NCI-H446 (cell line): ENCODE data around the gene RNASE13.
A peak's percentile ranks its signal among the peaks of the same experiment; 100 is the strongest.
"Not testable (repeated sequence)": the region's sequence is repeated elsewhere in the genome, so short reads cannot be mapped to it uniquely, and the experiment has no call there.

Source experiments
- DNase-seq, 2 experiments: peaks; one replicate each; lab custom pipeline; 2025; lab: John Stamatoyannopoulos, UW

RNASE13 gene

DNA sequence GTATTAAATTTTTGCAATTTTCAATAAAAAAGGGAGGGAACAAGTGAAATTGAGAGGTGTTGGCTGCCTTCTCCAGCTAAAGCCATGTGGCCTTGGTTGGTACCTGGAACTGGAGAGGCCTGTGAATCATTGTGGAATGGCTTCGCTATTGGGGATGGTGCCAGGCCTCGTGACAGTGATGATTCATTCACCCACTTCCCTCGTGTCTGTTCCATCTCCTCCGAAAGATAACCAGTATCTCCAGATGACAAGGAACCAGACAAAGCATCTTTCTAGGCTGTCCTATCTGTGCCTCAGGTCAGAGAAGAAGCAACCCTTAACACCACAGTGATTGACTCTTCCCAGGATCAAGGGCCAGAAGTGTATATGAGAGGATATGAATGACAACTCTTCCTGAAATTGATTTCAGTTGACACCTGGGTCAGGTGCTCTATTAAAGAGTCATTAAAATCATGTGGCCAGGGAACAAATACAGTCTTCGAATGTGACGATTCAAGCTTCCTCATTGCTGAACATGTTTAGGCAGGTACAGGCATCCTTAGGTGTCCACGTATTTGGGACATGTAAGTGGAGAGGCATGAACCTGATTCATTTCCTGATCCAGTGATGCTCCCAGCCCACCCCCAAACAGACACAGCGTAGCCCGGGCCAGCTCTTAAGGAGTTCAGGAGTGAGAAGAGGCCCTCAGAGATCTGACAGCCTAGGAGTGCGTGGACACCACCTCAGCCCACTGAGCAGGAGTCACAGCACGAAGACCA, 7.2 kb upstream of the RNASE13 start, which contains the start of gene RNASE7:
Gene RNASE7, plus strand, starts transcription at position 687 of the 758 bp plus-strand sequence. CDS start 631 bp downstream, outside the sequence.
- DNase-seq = no peak

DNA sequence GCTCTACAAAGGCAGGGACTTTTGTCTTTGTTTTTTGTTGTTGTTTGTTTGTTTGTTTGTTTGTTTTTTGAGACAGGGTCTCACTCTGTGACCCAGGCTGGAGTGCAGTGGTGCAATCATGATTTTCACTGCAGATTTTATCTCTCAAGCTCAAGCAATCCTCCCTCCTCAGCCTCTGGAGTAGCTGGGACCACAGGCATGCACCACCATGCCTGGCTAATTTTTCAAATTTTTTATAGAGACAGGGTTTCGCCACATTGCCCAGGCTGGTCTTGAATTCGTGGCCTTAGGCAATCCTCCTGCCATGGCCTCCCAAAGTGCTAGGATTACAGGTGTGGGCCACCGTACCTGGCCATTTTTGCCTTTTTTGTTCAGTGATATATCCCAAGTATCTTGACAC, 6.3 kb upstream of the RNASE13 start:
- not testable (repeated sequence) for DNase-seq

DNA sequence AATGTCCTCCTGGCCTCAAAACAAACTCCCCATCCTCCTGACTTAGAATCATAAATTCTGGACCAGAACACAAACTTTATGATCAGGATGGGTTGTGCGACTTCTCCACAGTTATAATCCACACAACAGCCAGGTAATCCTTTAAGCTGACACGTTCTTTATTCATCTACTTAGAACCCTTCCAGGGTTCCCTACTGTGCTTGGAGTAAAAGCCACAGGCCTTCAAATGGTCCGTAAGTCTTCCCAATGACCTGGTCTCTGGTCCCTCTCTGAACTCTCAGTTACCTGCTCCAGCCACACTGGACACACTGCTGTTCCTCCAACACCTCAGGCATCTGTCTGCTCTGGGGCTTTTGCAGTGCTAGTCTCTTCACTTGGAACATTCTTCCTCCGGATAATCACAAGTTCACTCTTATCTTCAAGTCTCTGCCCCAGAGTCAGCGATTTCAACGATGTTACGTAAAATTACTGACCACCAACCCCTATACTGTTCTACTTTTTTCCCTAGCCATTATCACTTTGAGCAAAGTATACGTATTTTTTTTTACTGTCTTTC, 5.8 kb upstream of the RNASE13 start:
- DNase-seq = no peak

DNA sequence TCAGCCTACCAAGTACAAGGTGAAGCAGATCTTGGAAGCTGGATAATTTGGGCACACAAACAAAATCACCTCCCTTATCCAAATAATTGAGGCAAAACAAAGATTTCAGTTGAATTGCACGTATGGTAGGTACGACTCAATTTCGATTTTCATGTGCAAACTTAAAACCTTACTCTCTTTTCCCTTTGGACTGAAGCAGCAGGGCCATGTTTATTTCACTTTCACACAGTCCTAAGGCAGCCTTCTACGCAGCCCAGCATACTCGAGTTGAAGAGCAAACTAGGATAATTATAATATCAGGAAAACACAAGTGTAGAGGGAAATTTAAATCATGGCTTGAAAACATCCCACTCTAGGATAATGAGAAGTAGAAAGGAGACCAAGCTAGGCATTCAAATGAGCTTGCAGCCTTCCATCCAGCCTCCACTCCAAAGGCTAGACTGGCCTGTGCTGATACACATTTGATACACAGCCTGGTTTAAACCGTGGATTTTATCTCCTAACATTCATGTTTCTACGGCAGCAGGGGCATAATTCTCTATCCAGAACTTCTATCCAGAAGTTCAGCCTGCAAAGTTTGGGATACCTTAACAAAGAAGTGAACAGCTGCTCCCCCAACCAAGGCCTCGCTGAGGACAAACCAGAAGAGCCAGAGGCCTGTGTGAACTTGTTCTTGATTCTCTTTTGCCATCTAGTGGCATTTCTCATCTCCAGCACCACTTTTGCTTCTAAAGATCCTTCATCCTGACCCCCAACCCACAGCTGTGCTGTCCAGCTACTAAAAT, 5.2 kb upstream of the RNASE13 start:
- DNase-seq = peak; percentile 19 to 66

DNA sequence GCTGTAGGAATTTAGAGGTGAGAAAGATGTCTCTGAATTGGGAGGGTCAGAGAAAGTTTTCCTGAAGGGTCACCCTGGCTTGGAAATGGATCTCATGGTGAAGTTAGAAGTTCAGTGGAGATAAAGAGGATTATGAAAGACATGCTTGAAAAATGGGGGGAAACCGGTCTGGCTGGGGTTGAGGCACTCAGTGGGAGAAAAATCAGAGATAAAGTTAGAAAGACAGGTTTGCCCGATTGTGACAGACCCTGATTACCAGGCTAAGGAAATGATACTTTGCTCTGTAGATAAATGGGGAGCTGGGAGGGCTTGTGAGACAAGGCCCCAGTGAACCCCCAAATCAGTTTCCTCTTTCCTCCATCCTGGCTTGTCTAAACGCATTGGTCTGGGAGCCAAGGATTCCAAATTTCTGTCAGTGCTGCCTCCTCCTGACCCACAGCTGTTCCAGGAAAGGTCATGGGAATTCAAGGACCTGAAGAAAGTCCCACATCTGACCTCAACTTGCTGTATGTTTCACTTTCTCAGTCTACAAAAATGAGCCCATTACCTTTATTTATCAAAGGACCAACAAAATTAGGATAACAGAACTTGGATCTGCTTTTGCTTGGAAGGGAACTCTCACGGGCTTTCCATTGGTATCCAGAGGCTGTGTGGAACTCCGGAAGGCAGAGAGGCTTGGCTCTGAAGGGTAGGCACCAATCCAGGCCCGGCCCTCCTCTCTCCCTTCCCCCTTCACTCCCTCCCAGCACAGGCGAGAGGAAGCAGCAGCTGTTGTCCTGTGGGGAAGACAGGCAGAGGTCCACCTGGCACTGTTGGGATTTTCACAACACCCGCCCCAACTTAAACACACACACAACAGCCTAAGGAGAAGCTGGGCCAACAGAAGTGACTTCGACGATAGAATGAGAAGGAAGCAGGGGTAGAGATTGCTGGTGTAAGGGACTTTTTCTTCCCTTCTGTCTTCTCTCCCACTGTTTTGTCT, 4.1 kb upstream of the RNASE13 start:
- peak; percentile 48 to 75 for DNase-seq

DNA sequence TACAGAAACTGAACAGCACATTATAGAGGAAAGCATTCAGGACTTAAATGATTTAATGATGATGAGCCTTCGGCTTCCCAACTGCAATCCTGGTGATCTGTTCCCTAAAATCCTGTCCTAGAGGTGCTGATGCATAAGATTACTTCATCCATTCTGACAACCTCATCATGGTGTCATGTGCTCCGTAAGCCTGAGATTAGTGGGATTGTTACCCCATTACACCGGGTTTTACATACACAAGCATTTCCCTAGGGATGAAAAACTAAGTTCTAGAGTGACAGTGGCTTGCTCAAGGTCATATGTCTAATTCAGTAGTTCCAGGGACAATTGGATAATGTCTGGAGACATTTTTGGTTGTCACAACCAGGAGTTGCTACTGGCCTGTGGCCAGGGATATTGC, 2.5 kb upstream of the RNASE13 start:
- DNase-seq = no peak

DNA sequence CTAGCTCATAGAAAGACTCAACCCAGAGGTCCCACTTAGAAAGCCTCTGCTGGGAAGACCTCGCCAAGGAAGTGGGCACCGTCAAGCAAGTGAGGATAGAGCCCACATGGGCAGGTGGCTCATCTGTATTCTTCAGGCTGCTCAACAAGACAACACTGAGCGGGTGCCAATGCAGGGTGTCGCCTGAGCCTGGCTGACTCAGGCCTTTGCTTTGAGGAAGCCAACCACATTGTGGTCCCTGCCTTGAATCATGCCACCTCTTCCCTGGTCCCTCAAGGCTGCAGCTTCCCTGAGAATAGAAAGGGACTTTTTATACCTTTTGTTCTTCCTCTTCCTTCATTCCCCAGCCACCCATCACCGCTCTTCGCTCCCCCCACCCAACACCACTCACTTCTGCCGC, 2.1 kb upstream of the RNASE13 start:
- no peak for DNase-seq

DNA sequence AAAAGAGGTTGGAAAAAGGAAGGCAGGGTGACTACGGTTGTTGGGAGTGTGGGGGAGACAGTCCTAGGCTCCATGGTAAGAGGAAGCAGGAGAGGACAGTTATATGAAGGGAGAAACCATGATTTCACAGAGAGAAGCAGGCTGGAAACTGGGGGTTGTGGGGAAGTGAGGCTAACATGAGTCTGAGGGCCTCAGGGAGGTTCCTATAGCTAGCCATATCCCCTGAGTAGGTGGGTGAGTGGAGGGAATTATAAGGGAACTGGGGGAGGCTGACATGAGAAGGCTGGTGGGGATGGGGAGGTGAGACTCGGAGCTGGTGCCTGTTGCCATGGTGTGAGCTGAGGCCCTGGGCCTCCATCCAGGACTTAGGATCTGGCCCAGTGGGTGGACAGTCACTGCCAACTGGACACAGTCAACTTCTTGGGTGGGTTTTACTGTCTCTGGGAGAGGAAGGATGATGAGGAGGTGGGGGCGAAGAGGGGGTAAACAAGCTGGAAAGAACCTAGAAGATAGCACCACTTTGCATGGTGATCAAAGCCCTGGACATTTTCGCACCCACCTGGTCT, 1.4 kb downstream of the RNASE13 start:
- DNase-seq = no peak

DNA sequence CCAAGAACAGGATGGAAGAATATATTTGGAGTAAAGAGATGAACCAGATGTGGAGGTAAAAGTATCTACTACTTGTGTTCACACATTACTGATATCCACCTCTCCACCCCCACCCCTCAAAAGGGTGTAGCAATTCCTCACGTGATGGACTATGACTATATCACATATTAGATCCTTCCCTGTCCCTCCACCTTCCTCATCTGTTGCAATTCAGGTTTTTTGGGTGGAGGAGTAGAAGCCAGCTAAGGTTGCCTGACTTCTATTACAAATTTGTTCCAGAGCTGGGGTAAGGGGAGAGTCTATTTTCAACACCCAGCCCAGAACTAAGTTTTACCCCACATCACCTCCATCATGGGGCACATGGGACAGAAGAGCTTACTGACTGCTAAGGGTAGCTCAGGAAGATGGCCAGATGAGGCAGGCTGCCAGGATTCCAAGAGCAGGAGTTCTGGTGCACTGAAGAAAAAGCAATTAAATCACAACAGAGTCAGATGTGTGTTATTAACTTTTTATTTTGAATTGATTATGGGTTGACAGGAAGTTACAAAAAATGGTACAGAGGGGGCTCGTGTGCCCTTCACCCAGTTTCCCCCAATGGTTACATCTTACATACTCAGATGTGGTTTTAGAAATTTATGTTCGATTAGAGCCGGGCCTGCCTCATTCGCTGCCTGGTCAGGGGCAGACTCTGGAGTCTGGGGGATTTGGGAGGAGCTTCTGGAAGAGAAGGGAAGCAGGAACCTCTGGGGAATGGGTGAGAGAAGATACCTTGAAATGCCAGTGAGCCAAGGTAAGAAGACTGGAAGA, 2.1 kb downstream of the RNASE13 start:
- no peak for DNase-seq

DNA sequence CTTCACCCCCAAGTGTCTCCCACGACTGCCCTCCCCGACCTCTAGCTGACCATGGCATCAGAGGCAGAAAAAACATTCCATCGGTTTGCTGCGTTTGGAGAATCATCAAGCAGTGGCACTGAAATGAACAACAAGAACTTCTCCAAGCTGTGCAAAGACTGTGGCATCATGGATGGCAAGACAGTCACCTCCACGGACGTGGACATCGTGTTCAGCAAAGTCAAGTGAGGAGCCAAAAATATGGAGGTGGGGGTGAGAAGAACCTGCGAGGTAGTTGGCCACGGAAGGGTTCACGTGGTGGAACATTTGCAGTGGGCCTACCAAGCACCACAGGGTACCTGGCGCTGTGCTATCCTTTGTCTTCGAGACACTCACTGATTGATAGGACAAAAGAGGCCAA, 4.1 kb downstream of the RNASE13 start:
- no peak for DNase-seq

DNA sequence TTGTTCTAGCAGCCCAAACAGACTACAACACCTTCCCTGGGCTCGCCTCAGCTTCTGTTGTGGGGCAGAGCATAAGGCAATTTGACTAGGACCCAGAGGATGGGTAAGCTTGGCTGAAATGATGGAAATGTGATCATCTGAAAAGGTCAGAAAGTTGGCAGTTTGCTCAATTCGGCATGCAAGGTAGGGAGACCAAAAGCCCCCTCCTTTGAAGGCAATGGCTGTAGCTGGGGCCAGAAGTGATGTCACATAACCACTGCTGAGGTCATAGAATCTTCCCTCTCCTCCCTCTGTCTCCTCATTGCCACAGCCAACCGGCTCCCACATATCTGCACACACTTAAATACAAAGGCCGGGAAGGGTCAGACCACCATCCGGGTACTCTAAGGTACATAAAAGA, 4.7 kb downstream of the RNASE13 start, which contains the start of gene TPPP2:
Gene TPPP2, plus strand, starts transcription at position 301 of the 400 bp plus-strand sequence. CDS start 365 bp downstream, outside the sequence.
- DNase-seq = no peak

DNA sequence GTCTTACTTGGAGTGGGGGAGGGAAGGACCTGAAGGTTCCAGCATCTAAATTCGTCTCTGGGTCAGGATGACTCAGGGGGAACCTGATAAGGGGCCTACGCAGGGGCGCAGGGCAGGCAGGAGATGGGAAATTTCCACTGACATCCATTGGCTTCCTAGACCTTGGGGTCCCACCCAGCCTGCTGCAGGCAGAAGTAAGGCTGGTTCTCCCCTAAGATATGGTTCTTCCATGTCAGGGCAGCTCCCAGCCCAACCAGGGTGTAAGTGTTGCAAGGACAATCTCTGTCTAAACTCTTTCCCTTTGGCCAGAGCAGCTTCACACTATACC, 7.7 kb downstream of the RNASE13 start:
- DNase-seq = no peak

DNA sequence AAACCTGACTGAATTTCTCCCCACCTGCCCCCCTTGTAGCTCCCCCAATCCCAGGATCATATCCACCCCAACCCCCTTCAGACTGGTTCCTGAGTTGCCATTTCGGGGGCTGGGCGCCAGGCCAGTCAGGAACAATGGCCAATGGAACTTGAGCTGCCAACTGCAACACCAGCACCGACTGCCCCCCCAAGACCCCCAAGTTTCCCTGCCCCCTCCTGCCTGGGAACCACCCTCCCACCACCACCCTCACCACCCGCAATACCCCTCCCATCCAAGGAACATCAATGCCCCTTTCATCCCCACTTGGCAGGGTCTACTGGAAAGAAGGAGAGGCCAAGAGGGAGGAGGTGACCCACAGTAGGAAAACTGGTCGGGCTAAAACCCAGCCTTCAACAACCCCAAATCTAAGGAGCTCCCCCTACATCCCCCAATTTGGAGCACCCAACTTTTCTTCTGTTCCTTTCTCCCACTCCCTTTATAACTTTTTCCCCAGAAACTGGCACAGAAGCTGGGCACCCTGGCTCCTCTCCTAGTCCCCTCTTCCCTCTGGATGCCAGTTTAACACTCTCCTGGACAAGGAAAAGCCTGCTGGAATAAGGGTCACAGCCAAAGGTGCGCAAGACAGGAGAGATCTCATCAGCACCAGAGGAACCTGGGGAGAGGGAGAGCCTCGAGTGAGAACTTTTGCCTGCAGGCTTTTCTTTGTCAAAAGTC, 8.2 kb downstream of the RNASE13 start:
- DNase-seq = no peak

DNA sequence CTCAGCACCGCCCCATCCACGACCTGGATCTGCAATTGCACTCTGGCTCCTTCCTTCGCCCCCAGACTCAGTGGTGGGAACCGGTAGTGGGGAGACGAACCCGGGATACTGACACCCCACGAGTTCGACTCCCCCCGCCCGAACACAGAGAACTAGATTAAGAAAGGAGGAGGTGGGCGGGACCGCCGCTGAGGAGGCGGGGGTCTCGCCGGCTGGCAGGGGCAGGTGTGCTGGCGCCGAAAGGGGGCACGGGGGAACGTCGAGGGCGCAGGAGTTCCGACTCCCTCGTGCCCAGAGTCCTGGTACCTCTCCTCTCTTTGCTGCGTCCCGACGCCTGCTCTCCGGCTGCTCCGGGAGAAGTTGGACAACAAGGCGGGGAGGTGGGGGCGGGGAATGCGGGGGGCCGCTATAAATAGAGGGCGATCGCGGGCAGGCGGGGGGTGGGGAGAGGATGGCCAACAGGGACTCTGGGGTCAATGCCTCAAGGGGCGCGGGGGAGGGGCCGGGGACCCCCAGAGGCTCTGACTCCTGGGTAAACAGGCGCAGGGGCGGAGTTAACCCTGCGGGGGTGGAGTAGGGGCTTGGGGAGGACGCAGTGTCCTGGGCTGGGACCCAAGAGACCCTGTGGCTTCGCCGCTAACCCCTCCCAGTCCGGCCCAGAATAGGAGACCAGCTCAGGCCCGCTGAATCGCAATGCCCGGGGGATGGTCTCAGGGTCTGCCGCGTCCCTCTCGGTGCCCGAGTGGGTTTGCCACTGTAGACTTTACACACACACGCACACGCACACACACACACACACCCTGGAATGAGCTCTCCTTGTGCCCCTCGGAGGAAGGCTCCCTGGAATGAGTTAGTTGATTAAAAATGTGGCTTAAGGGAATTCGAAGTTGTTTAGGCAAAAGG, 9.0 kb downstream of the RNASE13 start:
- DNase-seq = no peak

DNA sequence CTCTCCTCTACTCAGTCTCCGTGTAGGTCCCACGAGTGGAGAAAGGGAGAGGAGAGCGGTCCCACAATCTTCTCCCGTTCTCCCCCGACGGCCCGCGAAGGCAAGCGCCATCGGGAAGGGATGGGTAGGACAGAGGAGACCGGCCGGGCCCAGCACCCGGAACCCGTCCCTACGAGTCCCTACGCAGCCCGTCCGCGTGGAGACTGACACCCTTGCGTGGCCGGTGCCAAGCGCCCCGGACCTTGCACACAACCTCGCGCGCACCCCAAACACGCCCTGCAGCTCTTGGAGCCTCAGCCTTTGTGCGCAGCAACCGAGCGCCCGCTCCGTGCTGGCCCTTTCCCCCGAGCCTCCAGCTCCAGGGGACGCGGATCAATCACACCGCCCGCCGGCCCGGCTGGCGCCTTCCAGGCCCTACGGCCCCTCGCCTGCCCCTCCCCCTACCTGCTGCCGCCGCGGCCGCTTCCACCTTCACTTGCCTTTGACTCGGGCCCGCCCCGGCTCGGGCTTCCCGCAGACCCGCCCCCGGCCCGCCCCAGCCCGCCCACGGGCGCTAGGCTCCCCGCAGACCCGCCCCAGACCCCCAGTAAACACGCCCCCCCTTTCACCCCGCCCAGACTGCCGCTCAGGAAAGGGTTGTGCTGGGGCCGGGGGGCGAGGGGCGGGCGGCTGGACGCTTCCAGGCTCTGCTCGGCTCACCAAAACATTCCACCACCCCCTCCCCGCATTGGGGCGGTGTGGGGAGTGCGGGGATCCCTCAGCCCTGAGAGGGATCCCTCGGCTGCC, 9.8 kb downstream of the RNASE13 start, which contains the start of gene NDRG2:
Gene NDRG2, minus strand, starts transcription at position 477 of the 786 bp plus-strand sequence. CDS start 1,746 bp downstream, outside the sequence.
- peak in 1 of 2 experiments; percentile 18 for DNase-seq

DNA sequence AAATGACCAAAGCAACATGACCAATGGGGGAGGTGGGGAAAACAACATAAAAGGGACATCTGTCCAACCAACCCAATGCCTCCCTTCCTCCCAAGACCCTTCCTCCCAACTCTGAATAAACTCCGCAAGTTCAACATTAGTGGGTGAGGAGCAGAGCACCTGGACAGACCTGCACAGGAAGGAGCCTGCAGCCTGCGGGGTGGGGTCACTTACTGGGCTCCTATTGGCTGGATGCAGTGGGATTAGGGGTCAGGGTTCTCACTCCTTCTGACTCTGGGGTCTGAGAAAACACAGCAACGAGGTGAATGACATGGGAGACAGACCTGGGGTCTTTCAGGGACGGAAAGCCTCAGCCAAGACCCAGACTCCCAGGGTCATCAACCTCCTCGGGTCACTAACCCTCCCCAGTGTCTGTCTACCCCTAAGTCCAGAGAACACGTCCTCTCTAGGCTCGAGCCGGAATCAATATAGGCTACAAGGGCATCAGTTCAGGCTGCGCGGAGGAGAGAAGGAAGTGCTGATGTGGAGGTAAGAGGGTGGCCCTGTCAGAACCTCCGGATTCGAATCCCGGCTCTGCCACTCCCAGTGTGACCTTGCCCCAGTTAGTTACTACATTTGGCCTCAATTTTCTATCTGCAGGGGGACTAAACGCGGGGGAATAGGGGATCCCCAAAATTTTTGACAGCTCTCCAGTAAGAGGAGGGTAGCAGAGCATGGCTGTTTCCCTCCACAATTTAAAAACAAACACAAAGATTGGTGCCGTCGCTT, 10.6 kb downstream of the RNASE13 start:
- DNase-seq = no peak

DNA sequence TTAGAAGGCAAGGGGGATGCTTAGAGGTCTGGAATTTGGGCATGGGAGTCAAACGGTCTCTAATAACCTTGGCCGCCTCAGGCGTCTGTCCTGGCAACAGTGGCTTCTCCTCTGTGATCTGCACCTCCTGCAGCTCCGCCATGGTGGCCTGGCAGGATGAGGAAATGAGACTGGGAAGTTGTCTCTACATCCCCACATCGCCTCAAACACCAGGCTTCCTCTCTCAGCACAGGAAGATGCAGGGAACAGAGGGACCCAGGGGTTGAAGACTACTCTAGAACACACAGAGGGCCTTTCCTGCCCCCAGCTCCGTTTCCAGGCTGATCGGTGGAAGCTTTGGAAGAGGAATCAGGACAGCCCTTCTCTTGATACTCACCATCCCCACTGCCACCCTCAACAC, 11.4 kb downstream of the RNASE13 start:
- no peak for DNase-seq
